ENCODE data around the gene MCAM.

DNA sequence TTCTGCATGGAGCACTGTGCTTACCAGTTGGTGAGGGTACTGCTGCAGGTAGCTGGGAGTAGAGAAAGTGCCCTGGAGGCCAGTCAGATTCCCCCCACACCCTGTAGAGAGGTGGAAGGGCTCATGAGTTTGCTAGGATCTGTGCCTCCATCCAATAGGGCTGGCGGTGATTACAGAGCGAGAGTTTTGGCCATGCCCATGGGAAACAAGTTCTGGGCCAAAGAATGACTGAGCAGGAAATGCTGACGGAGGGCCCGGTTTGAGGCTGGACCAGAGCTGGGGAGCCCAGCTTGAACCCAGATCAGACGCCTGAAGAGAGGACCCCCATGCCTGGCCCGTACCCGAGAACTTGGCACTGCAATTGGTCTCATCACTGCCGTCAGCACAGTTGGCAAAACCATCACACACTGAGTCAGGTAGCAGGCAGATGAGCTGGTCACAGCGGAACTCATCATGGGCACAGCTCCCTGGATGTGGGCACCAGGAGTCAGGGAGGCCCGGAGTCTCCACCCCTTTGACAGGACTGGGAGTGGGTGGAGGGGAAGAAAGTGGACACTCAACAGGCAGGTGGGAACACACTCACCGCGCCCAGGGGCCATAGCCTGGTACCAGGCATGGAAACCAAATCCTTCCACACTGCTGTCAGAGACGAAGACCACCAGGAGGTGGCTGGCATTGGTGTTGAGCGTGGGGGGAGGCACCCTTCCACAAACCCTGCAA lies 27.5 kb upstream of the MCAM start:
- TF ChIP-seq ZNF274 (IDR thresholded peaks at IDR 0.05; ENCODE audit: low read depth, low read length) (no peak), YY1 (IDR thresholded peaks at IDR 0.05; ENCODE audit: insufficient read depth, insufficient read length) (no peak), SUZ12 (IDR thresholded peaks at IDR 0.05; ENCODE audit: extremely low read depth, insufficient read depth, insufficient read length) (no peak)
